Measurements from ENCODE around the gene SARS1.

SARS1 gene

GRCh38 chr1:109225711-109226445 is 12.2 kb downstream of the SARS1 start:
- FAIRE-seq (no peak), DNase-seq (ENCODE audit: low spot score) (no peak)

DNA sequence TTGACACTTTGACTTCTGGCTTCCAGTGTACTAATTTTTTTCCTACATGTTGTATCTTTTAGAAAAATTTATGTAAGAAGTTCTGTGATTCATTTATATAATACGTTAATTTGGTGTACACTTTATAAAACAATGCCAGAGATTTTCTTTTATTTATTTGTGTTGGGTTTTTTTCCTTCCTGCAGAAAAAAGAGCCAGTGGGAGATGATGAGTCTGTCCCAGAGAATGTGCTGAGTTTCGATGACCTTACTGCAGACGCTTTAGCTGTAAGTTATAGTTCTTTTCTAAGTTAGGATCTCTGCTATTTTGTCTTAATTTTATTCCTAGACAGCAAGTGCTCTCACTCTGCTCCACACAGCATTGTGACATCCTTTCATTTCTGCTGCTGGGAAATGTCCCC is 14.4 kb downstream of the SARS1 start:
- DNase-seq (ENCODE audit: low spot score): no peak
- no peak for FAIRE-seq

DNA sequence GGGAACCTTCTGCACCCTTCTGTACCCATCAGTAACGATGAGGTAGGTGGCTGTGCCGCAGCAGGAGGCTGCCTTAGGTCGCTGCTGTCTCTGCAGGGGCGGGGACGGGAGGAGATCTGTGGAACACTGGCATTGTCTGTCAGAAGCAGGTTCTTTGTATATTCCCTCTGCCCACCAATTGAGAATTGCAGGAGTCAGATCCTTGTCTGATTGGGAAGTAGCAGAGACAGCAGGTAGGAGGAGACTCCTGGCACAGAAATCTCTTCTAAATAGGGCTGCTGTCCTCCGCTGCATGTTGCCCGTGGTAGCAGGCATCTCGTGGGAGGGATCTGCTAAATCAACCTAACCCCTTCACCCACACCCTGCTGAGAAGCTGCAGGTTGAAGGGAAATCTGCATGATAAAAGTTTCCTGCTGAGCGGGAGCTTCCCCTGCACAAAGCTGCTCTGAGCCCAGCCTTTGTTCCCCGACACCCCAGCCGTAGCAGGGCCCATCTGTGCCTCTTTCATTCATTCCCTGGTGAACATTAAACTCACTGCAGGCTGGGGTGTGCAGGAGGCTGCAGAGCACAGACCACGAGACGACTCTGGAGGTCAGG is 15.9 kb downstream of the SARS1 start:
- DNase-seq (ENCODE audit: low spot score): no peak
- FAIRE-seq: no peak

- FAIRE-seq: no peak
- DNase-seq (ENCODE audit: low spot score): no peak
These were observed 17.3 kb downstream of the SARS1 start for GRCh38 chr1:109231066-109231465.

DNA sequence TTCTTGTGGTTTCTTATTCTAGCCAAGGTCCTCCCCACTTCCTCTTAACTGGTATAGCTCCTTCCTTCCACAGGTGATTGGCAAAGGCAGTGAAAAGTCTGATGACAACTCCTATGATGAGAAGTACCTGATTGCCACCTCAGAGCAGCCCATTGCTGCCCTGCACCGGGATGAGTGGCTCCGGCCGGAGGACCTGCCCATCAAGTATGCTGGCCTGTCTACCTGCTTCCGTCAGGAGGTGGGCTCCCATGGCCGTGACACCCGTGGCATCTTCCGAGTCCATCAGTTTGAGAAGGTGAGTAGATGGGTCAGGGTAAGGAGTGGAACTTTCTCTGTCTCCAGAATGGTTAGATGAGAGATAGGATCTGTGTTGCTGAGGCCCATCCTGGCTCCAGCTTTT is 21.4 kb downstream of the SARS1 start:
- no peak for DNase-seq (ENCODE audit: low spot score)
- no peak for FAIRE-seq

GRCh38 chr1:109237512-109237911 is 23.8 kb downstream of the SARS1 start:
- FAIRE-seq (no peak), DNase-seq (ENCODE audit: low spot score) (no peak)

GRCh38 chr1:109238382-109238781 is 24.7 kb downstream of the SARS1 start:
- no peak for FAIRE-seq
- DNase-seq (ENCODE audit: low spot score): no peak

DNA sequence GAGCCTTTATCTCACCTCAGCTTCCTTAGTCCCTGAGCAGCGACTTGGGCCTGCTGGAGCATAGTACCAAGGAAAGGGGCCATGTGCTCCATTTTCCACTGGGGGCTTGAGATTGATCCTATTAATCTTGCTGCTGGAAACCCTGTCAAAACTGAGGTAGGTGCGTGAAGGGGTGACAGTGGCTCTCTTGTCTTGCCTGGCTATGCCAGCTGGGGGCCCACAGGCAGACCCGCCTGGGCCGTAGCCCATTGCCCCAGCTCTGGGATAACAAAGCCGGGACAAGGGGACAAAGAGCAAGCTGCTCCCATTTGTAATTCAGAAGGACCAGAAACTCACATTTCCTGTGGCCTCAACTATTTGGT is 25.3 kb downstream of the SARS1 start:
- FAIRE-seq: no peak
- no peak for DNase-seq (ENCODE audit: low spot score)

DNA sequence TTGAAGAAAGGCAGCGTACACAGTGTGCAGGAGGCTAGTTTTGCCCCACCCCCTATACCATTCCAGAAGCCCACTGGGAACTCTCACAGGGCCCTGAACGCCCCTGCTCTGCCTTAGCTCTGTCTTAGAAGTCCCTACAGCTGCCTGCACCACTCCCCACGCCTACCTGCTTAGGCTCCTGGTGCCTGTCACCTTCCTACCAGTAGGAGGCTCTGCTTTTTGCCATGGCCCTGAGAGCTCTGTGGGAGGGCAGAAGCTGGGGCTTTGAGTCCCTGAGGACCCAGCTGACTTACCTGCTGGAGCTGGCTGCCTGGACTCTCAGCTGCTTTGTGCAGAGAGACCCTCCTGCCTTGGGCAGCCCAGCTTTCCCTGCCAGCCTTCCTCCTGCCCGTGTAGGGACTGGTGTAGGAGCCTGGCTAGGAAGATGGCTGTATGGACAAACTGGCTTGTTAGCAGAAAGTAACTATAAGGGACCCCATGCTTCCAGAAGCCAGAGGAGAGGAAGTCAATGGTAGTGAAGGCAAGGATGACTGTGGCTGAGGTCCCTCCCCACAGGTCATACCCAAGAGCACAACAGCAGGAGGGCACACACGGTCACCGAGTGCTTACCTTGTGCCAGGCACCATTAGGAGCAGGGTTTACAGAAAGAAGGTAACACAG is 25.8 kb downstream of the SARS1 start:
- no peak for FAIRE-seq
- no peak for DNase-seq (ENCODE audit: low spot score)

- no peak for DNase-seq (ENCODE audit: low spot score)
- no peak for FAIRE-seq
These were observed 26.7 kb downstream of the SARS1 start for GRCh38 chr1:109240158-109241152.

DNA sequence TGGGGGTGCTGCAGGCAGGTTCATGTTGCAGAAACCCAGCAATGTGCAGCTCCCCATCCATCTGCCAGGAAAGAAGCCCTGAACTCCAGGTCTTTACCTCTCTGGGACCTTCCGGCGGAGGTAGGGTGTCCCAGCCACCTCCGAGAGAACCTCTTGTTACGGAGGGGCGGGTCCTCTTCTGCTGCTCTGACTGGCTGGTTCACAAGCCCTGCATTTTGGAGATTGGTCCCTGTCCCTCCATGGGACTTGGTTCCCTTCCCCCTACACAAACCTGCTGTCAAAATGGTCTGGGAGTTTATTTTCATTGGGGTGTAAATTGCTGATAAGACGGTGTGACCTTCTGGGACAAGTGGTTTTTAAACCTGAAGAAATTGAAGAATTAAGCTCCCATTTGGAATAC is 27.6 kb downstream of the SARS1 start:
- DNase-seq (ENCODE audit: low spot score): no peak

DNA sequence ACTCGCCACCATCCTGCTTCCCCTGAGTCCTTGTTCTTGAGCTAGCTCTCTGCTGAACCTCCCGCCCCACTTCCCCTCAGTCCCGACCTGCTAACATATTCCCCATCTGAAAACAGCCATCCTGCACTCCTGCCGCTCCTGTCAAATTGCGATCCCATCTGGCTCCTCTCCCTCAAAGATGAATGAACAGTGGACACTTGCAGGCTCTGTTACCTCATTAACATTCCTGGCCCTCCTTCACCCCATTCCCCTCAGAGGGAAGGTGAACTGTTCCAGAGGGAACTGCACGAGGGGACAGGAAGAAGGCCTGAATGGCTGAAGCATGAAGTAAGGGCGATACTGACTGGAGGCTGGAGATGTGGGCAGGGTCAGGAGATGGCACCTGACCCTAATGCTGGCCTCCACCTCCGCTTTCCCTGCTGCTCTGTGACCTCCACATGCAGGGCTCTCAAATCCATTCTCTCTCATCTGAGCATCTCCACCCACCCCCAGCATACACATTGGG is 28.2 kb downstream of the SARS1 start:
- DNase-seq (ENCODE audit: low spot score) (no peak), FAIRE-seq (no peak)

More for the DNA sequence above, 27.6 kb downstream of the SARS1 start:
- FAIRE-seq: no peak

GRCh38 chr1:109242387-109242786 is 28.7 kb downstream of the SARS1 start:
- FAIRE-seq: no peak

GRCh38 chr1:109243221-109243620 is 29.5 kb downstream of the SARS1 start:
- DNase-seq (ENCODE audit: low spot score) (no peak), FAIRE-seq (no peak)

More at GRCh38 chr1:109242387-109242786, 28.7 kb downstream of the SARS1 start:
- DNase-seq (ENCODE audit: low spot score): no peak

DNA sequence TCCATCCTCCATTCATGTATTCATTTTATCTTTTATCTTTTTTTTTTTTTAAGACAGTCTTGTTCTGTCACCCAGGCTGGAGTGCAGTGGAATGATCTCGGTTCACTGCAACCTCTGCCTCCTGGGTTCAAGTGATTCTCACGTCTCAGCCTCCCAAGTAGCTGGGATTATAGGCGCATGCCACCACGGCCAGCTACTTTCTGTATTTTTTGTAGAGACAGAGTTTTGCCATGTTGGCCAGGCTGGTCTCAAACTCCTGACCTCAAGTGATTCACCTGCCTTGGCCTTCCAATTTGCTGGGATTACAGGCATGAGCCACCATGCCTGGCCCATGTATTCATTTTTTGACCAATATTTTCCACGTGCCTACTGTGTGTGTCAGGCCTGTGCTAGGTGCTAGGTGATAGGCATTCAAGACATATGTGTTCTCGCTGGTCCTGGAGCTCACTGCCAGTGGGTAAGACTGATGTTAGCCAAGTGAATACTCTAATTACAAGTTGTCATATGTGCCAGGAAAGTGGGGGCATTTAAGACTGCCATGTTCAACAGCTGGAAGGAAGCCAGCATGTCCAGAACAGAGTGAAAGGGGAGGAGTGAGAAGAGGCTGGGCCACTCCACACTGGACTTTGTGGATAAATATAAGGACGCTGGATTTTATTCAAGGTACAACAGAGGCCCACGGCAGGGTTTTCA is 30.3 kb downstream of the SARS1 start:
- DNase-seq (ENCODE audit: low spot score): no peak
- FAIRE-seq: no peak

- FAIRE-seq: no peak
These were observed 32.4 kb downstream of the SARS1 start for GRCh38 chr1:109246141-109246551.

GRCh38 chr1:109247401-109248365 is 34.0 kb downstream of the SARS1 start:
- no peak for FAIRE-seq
- no peak for DNase-seq (ENCODE audit: low spot score)

More at GRCh38 chr1:109246141-109246551, 32.4 kb downstream of the SARS1 start:
- no peak for DNase-seq (ENCODE audit: low spot score)

DNA sequence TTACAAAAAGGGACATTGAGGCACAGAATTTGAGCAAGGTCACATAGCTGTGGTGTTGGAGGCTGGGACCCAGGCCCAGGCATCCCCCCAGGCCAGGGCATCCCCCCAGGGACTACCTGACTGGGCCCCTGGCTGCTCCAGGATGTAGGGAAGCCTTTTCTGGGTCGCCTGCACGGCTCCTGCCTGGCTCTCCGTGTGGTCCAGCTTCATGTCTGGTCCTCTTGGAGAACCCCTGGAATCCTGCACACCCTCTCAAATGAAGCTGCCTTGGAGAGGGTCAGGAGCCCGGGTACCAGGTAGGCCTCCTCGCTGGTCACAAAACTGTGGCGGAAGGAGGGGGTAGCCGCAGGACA is 34.7 kb downstream of the SARS1 start:
- FAIRE-seq (no peak), DNase-seq (ENCODE audit: low spot score) (no peak)

DNA sequence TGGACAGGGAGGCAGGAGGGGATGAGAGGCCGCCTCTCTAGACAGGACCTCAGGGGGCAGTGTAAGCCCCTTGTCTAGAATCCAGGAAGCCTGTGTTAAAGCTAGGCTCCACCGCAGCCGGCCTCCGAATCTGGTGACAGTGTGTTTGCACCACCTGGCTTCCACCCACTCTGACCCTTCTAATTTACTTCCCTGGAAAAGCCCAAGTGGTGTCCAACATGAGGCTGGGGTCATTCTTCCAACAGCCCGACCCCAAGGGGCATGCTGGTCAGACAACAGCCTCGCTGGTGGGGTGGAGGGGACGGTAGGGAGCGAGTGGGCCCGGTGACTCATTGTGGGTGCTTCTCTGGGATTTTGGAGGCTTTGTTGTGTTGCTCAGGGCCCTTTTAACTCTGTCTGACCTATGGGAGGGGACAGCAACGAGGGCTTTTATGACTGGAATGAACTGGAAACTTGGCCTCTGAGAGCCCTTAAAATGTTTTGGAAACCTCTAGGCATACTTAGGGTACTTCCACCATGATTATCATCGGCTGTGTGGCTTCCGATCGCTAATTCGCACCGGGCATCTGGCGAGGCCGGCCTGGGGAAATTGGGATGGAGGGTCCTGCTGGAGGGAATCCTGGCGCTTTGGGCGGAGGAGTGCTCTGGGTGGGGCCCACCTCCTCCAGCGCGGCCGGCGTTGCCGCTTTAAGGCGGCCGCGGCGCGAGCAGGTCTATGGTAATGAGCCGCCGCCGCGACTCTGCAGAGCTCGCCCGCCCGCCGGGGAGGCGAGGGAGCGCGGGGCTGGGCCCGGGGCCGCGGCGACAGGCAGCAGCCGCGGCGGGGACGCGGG is 35.3 kb downstream of the SARS1 start, which contains the start of gene CELSR2:
TSS of gene CELSR2 (plus strand) at position 743 of the 833 bp plus-strand sequence. CDS start 541 bp downstream, outside the sequence.
- DNase-seq (ENCODE audit: low spot score) (peak; percentile 20), FAIRE-seq (no peak)

Measured in RCC 7860 (cell line).